SK-N-SH treated with all-trans-retinoic acid at 6 μM for 48 hours (cell line): ENCODE results near the gene DPYD.
A peak's percentile ranks its signal among the peaks of the same experiment; 100 is the strongest.

ENCODE experiments used
- ATAC-seq: fragments of 200-7000 bp; cut with Tn5 transposase; 3 replicates; pipeline ENCODE4 v1.9.1; 2020; ENCODE audit warnings: mild to moderate bottlenecking, moderate library complexity
- BACH2 ChIP-seq: fragments of 250-450 bp; sonication (Bioruptor Pico); IDR thresholded peaks from 2 replicates; pipeline ENCODE4 v1.9.0; 2021; ENCODE audit warnings: mild to moderate bottlenecking, borderline replicate concordance
- CSDC2 ChIP-seq: fragments of 250-450 bp; sonication (Bioruptor Pico); IDR thresholded peaks from 2 replicates; pipeline ENCODE4 v1.5.0; 2020; ENCODE audit warnings: mild to moderate bottlenecking, moderate library complexity
- ESRRG ChIP-seq: fragments of 250-450 bp; sonication (Bioruptor Pico); IDR thresholded peaks from 2 replicates; pipeline ENCODE4 v1.6.1; 2021; ENCODE audit warnings: mild to moderate bottlenecking
- ISL1 ChIP-seq: fragments of 250-450 bp; sonication (Bioruptor Pico); IDR thresholded peaks from 2 replicates; pipeline ENCODE4 v2.1.2; 2022; ENCODE audit warnings: mild to moderate bottlenecking, moderate library complexity
- PATZ1 ChIP-seq: fragments of 250-450 bp; sonication (Bioruptor Pico); IDR thresholded peaks from 2 replicates; pipeline ENCODE4 v1.8.0; 2020; ENCODE audit warnings: mild to moderate bottlenecking, moderate library complexity, borderline replicate concordance
- PPARA ChIP-seq: fragments of 250-450 bp; sonication (Bioruptor Pico); IDR thresholded peaks from 2 replicates; pipeline ENCODE4 v1.5.0; 2020; ENCODE audit warnings: mild to moderate bottlenecking, borderline replicate concordance
- SNAI2 ChIP-seq: fragments of 250-450 bp; sonication (Bioruptor Pico); IDR thresholded peaks from 2 replicates; pipeline ENCODE4 v1.5.0; 2020; ENCODE audit warnings: mild to moderate bottlenecking, moderate library complexity
- TCF4 ChIP-seq: fragments of 250-450 bp; sonication (Bioruptor Pico); IDR thresholded peaks from 2 replicates; pipeline ENCODE4 v1.8.0; 2021; ENCODE audit warnings: mild to moderate bottlenecking, moderate library complexity, borderline replicate concordance
- TOX ChIP-seq: fragments of 250-450 bp; sonication (Bioruptor Pico); IDR thresholded peaks from 2 replicates; pipeline ENCODE4 v1.8.0; 2021; ENCODE audit warnings: mild to moderate bottlenecking, moderate library complexity, borderline replicate concordance
- ZFP3 ChIP-seq: fragments of 250-450 bp; sonication (Bioruptor Pico); IDR thresholded peaks from 2 replicates; pipeline ENCODE4 v1.5.0; 2020; ENCODE audit warnings: mild to moderate bottlenecking, moderate library complexity
- ZNF70 ChIP-seq: fragments of 450-650 bp; formaldehyde crosslinking; IDR thresholded peaks from 2 replicates; pipeline ENCODE4 v1.5.0; 2020; ENCODE audit warnings: mild to moderate bottlenecking, moderate library complexity
- ZNF8 ChIP-seq: fragments of 450-650 bp; formaldehyde crosslinking; IDR thresholded peaks from 2 replicates; pipeline ENCODE4 v1.5.0; 2020; ENCODE audit warnings: mild to moderate bottlenecking, moderate library complexity
- TF ChIP-seq, protein P1 (sequence below): fragments of 250-450 bp; sonication (Bioruptor Pico); IDR thresholded peaks from 2 replicates; pipeline ENCODE4 v1.5.0; 2020; ENCODE audit warnings: mild to moderate bottlenecking, moderate library complexity
- TF ChIP-seq, protein P2 (sequence below): fragments of 250-450 bp; sonication (Bioruptor Pico); IDR thresholded peaks from 2 replicates; pipeline ENCODE4 v1.5.1; 2020; ENCODE audit warnings: low read depth, mild to moderate bottlenecking, moderate library complexity
- TF ChIP-seq, protein P3 (sequence below): fragments of 250-450 bp; sonication (Bioruptor Pico); IDR thresholded peaks from 2 replicates; pipeline ENCODE4 v1.8.0; 2021; ENCODE audit warnings: low read depth, mild to moderate bottlenecking, moderate library complexity, borderline replicate concordance

The DPYD gene

DNA sequence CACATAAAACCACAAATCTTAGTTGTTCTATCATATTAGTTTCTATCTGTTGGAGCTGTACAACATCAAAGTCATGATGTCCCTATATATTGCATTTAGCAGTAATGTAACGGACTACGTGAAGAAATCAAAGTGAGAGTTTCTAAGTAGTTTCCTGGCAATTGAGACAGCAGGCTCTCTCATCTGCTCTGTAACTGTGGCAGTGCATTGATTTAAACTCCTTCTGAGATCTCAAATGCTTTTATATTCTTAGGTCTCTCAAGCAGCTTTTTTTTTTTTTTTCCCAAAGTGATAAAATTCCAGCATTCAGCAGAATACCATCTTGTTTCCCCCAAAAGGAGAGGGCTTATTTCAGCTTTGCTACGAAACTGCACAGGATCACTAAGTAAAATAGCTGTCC lies 719.2 kb downstream of the DPYD start:
- no peak for TF ChIP-seq ISL1
- ATAC-seq, result no peak

DNA sequence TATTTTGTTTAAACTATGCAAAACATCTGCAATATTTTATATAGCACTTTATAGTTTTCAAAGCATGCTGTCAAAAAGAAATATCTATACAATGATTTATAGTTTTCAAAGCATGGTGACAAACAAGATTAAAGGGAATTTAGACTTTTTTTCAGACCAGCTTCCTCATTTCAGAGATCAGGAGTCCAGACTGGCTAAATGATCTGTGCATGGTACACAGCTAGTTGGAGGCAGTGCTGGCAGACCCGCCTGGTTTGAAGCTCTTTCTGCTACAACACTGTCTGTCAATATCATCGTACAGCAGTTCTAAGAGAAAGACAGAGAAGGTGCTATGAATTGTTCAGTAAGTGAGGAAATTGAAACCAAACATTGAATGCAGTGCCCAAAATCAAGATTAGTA lies 720.2 kb downstream of the DPYD start:
- TF ChIP-seq ISL1, result 0 out of 2 replicates have a peak, but pooled peaks have one; percentile 1
- TF ChIP-seq SNAI2 (CRISPR knock-in tag), result no peak
- peak; percentile 41; the same call in 2 of the 3 replicates for ATAC-seq

DNA sequence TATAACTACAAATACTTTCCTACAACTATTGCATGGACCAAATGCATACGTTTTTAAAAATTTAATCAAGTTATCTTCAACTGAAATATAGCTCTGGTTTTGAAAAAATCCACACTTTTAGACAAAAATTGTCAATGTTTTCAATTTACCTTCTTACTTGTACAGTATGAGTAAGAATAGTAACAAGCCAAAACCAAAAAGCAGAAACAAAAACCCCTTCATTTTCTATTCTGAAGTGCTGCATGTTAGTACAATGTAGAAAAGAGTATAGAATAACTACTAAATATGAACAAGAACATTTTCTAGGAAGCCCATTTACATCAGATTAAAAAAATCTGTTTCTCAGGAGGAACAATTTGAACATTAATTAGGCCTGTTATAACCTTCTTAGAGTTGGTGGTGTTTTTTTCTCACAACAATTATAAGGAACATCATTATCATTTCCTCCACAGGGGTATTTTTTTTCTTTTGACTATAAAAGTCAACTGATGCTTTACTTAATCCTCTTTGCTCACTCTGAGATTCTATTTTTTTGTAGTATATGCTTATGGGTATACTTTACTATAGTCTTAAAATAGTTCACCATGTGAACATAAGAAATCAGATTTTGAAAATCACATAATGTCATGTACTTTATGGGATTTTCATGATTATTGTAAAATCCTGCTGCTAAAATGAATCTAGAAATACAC lies 723.9 kb downstream of the DPYD start:
- TF ChIP-seq ZNF8 (CRISPR knock-in tag) (no peak), PATZ1 (no peak), PPARA (CRISPR knock-in tag) (no peak), ESRRG (no peak), CSDC2 (CRISPR knock-in tag) (no peak), SNAI2 (CRISPR knock-in tag) (no peak), ZNF70 (CRISPR knock-in tag) (no peak), BACH2 (CRISPR knock-in tag) (no peak), TCF4 (no peak), TOX (no peak)
- TF ChIP-seq, protein P1, sequence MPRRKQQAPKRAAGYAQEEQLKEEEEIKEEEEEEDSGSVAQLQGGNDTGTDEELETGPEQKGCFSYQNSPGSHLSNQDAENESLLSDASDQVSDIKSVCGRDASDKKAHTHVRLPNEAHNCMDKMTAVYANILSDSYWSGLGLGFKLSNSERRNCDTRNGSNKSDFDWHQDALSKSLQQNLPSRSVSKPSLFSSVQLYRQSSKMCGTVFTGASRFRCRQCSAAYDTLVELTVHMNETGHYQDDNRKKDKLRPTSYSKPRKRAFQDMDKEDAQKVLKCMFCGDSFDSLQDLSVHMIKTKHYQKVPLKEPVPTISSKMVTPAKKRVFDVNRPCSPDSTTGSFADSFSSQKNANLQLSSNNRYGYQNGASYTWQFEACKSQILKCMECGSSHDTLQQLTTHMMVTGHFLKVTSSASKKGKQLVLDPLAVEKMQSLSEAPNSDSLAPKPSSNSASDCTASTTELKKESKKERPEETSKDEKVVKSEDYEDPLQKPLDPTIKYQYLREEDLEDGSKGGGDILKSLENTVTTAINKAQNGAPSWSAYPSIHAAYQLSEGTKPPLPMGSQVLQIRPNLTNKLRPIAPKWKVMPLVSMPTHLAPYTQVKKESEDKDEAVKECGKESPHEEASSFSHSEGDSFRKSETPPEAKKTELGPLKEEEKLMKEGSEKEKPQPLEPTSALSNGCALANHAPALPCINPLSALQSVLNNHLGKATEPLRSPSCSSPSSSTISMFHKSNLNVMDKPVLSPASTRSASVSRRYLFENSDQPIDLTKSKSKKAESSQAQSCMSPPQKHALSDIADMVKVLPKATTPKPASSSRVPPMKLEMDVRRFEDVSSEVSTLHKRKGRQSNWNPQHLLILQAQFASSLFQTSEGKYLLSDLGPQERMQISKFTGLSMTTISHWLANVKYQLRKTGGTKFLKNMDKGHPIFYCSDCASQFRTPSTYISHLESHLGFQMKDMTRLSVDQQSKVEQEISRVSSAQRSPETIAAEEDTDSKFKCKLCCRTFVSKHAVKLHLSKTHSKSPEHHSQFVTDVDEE (CRISPR knock-in tag), result no peak
- TF ChIP-seq, protein P2, sequence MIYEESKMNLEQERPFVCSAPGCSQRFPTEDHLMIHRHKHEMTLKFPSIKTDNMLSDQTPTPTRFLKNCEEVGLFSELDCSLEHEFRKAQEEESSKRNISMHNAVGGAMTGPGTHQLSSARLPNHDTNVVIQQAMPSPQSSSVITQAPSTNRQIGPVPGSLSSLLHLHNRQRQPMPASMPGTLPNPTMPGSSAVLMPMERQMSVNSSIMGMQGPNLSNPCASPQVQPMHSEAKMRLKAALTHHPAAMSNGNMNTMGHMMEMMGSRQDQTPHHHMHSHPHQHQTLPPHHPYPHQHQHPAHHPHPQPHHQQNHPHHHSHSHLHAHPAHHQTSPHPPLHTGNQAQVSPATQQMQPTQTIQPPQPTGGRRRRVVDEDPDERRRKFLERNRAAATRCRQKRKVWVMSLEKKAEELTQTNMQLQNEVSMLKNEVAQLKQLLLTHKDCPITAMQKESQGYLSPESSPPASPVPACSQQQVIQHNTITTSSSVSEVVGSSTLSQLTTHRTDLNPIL, result no peak
- no peak for ATAC-seq

DNA sequence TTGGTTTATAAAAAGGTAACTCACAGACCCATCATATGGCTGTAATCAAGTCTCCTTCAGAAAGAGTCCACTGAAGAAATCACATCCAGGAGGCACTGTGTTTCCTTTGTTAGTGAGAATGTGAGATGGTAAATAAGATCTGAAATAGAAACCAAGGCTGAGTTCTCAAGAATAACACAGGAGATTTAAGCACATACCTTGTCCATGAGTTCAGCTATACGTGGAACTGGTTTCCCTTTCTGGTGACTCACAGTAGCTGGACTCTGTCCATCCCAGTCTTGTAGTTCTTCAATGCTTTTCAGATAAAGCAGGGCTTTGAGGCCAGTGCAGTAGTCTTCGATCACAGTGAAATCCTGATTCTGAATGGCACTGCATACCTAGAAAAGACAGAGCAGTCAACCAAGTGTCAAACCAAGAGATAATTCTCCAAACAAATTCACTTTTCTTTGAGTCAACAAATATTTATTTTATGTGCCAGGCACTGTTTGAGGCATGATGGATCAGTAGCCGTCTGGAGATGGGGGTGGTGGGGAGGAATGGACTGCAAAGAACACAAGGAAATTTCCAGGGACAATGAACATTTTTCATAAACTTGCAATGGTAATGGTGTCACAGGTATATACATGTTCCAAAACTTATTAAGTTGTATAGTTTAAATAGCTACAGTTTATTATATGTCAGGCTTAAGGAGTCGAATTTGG lies 727.8 kb downstream of the DPYD start:
- TF ChIP-seq, protein P1 (CRISPR knock-in tag), result no peak
- TF ChIP-seq ZFP3, result peak; percentile 91
- TF ChIP-seq, protein P3, sequence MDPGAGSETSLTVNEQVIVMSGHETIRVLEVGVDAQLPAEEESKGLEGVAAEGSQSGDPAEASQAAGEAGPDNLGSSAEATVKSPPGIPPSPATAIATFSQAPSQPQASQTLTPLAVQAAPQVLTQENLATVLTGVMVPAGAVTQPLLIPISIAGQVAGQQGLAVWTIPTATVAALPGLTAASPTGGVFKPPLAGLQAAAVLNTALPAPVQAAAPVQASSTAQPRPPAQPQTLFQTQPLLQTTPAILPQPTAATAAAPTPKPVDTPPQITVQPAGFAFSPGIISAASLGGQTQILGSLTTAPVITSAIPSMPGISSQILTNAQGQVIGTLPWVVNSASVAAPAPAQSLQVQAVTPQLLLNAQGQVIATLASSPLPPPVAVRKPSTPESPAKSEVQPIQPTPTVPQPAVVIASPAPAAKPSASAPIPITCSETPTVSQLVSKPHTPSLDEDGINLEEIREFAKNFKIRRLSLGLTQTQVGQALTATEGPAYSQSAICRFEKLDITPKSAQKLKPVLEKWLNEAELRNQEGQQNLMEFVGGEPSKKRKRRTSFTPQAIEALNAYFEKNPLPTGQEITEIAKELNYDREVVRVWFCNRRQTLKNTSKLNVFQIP (CRISPR knock-in tag), result no peak
- TF ChIP-seq ISL1, result 0 out of 2 replicates have a peak, but pooled peaks have one; percentile 19
- peak; percentile 98 for ATAC-seq
